Activated T-cell treated with anti-CD3 and anti-CD28 coated beads, Interleukin-2, amount 50 U/mL, for 48 hours (primary cell): ENCODE data around the gene NFKBIB.
"Not testable (repeated sequence)": the region's sequence is repeated elsewhere in the genome, so short reads cannot be mapped to it uniquely, and the experiment has no call there.

ENCODE experiments used
- DNase-seq, 2 experiments: peaks; one replicate each; pipeline ENCODE4 v3.0.0-alpha.2; 2020

The NFKBIB gene

DNA sequence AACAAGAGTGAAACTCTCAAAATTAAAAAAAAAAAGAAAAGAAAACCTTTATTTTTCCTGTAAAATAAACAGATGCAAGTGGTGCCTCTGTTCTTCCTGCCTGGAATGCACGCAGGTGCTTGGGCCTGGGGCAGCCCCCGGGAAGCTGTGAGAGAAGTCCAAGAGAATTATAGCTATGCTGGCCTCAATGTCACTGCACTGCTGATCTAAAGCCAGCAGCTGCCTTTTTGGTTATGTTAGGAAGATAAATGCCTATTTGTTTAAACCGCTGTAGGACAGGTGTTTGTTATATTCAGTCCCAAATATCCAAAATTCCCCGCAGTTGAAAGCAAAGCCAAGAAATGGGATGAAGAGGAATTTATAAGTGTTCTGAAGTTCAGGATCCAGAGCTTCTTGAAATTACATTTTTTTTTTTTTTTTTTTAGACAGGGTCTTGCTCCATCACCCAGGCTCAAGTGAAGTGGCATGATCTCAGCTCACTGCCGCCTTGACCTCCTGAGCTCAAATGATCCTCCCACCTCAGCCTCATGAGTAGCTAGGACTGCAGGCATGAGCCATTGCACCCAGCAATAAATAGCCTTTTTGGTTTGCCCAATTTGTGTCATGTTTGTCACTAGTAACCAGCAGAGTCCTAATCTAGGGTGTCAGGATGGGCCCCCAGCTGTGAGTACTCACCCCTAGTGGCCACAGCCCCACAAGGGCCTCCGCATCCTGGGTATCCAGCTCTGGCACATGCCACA lies 23.9 kb upstream of the NFKBIB start:
- no peak for DNase-seq

DNA sequence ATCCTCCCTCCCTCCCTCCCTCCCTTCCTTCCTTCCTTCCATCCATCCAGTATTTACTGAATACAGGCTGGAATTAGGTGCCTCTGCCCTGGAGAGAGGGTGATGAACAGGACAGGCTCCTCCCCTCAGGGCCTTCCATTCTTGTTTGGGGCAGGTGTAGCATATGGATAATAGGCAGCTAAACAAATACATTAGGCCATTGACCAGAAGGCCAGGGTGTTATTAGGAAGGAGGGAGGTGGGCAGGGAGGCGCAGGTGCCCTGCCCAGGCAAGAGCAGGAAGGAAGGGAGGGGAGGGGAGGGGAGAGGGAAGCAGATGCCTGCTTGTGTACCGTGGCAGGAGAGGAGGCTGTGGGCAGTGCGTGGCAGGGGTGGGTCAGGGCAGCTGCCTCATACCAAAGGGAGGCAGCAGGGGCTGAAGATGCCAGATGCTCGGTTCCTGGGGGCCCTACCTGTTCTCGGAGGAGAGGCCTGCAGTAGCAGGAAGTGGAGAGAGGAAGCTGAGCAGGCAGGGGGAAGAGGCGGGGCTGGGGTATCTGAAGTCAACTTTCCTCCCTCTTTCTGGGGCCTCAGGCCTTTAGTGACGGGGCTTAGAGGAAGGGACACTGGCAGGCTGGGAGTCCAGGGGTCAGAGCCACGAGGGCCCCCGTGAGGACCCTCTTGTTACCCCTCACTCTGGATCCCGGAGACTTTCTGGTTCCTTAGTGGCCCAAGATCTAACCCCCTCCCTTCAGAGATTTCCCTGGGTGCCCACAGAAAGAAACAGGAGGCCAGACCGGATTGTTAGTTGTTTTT lies 21.8 kb upstream of the NFKBIB start, which contains the start of gene RINL:
Gene RINL (minus strand): TSS at position 495 of the 794 bp plus-strand sequence. CDS start 1,533 bp downstream, outside the sequence.
- DNase-seq = peak; percentile 74 to 82

DNA sequence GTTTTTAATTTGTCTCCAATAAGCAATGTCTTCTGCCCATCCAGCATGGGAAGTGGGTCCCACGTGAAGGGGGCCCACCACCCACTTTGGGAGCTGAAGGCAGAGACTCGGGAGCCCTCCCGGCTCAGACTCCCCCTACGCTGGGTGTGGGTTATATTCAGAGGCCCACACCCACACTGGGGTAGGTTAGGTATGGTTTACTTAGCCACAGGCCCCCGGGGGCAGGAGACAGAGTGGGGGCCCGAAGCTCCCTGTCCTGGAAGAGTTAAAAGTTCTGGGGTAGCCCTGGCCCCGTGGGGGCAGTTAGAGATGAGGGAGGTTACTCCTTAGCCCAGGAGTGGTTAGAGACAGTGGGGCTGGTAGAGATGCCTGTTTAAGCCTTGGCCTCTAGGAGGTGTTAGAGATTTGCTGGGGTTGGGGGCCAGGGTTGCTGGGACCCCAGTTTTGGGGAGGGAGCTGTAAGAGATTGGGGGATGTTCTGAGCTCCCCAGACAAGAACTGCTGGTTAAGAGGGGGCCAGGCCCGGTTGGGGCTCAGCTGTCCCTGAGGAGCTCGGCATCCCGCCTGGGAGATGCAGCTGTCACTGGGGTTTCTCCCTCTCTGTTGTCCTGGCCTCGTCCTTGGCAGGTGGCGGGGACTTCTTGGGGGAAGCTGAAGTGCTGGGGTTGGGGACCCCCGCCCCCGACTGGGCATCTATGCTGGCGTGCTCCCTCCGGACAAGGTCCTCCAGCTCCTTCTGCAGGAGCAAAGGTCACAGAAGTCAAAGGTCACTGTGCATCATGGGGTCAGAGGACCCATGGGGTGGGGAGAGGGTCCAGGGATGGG lies 21.0 kb upstream of the NFKBIB start:
- peak in 1 of 2 experiments; percentile 48 for DNase-seq

DNA sequence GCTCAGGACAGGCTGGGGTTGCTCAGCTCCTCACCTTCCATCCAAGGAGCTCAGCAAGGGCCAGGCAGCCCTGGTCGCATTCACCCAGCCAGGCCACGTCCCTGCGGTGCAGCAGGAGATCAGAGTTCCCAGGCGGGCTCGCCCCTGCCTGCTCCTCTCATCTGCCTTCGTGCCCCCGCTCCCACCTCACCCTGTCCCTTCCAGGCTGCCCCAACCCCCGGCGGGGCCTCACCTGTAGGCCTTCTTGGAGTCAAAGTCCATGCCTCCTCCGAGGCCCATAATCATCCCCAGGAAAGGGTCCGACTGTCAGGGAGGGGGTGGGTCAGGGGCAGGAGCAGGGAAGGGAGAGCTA lies 20.4 kb upstream of the NFKBIB start:
- DNase-seq = no peak

DNA sequence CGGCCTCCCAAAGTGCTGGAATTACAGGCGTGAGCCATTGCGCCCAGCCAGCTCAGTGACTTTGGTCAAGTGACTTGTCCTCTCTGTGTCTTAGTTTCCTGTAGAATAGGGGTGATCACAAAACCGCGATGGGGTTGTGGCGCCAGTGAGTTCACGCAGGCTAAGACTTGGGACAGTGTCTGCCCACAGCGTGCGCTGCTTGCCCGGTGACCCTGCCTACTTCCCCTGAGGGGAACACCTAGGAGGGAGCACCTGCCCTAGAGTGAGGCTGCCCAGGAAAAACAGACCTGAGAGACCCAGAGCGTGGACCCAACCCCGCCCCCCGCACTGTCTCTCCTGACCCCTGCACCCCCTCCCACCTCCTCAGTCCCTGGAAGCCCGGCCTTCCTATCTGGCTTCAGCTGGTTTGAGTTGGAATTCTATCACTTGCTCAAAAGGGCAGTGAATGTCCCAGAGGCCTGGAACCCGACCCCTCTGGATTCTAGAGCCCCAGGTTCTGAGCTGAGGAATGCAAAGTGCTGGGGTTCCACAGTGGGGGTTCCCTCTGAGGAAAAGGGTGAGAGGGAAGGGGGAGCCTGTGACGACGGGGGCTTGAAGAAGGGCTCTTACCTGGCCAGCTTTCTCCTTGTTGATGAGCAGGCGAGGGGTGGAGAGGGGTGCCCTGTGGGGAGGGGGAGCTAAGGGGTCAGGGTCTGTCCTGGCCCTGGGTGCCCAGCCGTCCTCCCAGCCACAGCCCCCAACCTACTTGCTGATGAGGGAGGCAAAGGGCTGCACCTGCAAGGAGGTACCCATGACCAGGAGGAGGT lies 19.5 kb upstream of the NFKBIB start:
- no peak for DNase-seq

DNA sequence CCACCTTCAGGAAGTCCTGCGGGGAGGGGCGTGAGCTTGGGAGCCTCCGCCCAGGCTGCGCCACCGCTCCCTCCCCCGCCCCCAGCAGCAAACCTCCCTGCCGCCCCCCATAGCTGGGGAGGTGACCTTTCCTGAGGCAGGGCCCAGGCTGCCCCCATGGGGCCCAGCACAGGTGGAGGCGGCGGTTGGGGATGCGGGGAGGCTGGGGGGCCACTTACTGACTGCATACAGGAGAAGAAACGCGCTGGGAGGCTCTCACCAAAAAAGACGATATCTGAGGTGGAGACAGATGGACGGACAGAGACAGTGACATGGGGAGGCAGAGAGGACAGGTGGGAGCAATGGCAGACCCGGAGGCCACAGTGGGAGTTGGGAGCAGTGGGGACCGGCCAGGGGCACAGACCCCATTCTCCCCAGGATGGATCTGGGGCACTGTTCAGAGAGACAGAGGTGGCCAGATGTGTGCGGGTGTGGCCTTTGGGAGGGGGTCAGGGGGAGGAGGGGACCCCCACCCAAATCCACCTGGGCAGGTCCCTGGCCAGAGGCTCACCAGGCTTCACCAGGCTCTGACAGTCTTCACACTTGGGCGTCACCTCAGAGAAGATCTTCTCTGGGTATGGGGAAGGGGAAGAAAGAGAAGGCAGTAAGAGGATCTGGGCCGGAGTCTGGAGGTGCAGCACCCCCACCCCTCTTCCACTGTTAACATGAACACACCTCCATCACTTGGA lies 18.7 kb upstream of the NFKBIB start:
- no peak for DNase-seq

DNA sequence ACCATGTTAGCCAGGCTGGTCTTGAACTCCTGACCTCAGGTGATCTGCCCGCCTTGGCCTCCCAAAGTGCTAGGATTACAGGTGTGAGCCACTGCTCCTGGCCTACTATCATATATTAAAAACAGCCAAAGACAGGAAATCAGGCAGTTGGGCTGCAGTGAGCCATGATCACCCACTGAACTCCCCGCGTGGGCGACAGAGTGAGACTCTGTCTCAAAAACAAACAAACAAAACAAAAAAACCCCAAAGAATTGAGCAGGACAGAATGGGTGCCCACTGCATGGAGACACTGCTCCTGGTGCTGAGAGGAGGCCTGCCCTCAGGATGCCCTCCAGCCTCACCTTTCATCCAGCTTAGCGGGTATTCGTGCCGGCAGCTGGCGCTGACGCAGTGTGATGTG lies 16.5 kb upstream of the NFKBIB start:
- no peak for DNase-seq

DNA sequence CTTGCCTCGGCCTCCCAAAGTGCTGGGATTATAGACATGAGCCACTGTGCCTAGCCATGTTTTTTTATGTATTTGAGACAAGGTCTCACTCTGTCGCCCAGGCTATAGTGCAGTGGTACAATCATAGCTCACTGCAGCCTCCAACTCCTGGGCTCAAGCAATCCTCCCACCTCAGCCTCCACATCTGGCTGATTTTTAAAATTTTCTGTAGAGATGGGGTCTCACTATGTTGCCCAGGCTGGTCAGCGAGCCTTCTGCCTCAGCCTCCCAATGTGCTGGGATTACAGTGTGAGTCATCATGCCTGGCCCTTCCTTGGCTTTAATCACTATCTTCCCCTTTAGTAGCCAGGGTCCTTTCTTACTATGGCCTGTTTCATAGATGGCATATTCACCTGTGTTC lies 15.1 kb upstream of the NFKBIB start:
- DNase-seq = not testable (repeated sequence)

DNA sequence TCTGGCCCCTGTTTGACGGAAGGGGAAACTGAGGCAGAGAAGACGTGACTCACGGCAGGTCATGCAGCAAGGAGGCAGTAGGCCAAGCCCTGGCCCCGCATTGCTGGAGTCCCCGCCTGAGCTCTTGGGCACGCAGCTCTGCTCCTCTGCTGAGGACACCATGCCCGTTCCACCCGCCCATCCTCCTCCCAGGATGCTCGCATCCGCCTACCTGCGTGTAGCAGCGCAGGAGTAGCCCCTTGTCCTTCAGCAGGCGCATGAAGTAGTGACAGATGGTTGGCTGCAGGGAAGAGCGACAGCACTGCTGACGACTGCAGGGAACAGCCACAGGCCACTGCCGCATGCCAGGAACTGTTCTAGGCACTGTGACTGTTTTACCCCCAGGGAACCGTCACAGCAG lies 10.9 kb upstream of the NFKBIB start:
- no peak for DNase-seq

DNA sequence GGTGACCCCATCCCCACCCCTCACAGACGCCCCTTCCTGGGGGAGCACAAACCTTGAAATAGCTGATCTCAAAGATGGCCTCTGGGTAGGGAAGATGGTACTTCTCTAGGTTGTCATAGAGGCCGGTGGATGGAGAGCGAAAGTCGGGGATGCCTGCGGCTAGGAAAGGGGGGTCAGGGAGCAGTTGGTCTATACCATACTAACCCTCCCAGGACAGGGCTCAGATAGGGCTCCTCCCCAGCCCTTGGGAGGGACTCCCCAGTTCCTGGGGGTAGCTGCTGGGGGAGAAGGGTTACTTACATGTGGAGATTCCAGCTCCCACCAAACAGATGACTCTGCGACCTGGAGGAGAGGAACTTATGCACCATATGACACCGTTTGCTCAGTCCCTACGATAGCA lies 10.0 kb upstream of the NFKBIB start:
- DNase-seq = no peak

DNA sequence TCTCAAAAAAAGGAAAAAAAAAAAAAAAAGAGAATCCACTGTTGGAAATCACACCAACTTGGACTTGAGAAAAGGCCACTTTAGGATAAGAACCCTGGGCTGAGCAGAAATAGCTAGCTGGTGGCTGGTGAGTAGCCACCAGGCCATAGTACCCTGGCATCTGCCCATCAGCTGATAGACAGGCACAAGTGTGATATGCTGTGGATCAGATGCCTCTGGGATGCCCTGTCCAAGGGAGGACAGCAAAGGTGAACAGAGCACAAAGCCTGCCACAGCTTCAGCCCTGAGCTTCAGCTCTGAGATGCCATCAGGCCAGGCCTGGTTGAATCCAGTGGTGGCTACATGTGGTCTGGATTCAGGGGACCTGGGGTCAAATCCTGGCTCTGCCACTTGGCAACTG lies 9.1 kb upstream of the NFKBIB start:
- DNase-seq = no peak

DNA sequence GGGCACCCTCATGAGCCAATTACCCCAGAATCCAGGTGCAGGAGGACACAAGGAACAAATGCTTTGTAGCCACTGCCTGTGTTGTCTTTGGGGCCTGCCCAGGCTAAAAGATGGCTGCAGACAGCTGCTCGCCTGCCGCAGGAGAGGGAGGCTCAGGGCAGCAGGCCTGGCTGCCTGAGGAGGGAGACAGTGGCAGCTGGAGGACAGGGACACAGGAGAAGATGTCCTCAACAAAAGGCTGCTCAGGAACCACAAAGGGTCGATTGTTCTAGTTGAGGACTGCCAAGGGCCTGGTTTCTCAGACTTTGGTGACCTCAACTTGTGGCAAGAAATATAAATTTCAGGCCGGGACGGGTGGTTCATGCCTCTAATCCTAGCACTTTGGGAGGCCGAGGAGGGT lies 8.0 kb upstream of the NFKBIB start:
- DNase-seq = no peak

DNA sequence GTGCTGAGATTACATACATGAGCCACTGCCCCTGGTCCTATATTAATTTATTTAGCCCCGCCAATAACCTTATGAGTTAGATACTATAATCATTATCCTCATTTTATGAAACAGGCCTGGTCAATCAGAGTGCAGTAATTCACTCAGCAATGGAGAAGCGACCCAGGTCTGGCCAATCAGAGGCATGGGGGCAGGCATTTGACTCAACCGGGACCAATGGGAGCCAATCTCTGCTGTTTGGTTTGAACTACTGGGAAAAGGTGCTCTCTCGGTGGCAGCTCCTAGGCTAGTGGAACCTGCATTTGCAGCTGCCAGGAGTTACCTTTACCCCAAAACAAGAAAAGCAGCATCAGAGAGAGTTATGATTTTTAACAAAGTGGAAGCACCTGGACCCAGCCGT lies 6.9 kb upstream of the NFKBIB start:
- no peak for DNase-seq

DNA sequence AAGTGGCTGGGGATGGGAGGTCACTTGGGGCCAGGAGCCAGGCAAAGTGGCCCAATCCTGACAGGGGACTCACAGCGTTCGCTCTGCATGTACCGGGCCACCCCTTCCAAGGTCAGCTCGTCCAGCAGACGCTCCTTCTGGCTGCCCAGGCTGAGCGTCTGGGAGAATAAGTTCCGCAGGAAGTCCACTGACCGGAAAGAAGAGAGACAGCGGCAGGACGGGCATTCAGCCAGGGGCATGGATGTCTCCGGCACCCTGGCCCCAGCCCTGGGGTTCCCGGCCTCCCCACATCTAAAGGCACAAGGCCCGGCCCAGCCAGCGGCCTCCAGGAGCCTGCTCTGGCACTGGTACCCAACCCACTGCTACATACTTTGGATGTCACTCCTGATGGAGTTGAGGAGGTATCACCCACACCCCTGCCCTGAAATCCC lies 6.4 kb upstream of the NFKBIB start:
- no peak for DNase-seq

DNA sequence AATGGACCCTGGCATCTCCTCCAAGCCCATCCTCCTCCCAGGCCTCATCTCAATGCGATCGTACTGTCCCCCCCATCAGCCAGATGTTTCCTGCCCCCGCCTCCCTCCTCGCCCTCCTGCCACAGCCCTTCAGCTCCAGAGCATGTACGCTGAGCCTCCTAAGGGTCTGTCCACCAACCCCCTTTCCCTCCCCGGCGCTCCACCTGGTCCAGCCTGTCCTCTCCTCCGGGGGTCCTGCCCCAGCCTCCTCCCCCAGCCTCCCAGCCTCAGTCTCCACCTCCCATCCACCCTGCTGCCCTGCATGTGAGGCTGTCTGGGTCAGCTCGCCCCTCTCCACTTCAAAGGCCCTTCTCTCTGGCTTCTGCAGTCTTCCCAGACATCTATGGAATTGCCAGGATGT lies 4.8 kb upstream of the NFKBIB start:
- DNase-seq = no peak

DNA sequence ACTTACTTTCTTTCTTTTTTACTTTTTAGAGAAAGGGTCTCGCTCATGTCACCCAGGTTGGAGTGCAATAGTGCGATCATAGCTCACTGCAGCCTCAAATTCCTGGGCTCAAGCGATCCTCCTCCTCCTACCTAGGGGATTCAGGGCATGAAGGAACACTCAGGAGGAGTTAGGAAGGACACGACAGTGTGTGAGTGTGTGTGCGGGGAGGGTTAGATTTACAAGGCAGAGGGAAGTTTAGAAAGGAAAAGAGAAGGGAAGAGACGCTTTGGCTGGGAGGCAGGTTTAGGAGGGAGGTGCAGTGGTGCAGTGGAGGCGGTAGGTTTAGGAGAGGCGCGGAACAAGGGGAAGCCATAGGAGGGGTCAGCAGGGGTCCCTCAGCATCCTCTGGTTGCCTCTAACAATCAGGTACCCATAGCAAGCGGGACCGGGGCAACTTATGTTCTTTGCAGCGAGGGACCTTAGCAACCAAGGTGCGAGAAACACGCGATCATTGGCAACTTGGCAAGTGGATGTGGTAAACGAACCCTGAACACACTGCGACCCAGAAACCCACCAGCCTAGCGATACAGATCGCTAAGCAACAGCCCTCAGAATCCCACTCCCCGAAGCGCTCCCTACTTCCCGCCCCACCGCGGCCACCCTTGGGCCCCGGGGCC lies 852 bp upstream of the NFKBIB start:
- DNase-seq = no peak

DNA sequence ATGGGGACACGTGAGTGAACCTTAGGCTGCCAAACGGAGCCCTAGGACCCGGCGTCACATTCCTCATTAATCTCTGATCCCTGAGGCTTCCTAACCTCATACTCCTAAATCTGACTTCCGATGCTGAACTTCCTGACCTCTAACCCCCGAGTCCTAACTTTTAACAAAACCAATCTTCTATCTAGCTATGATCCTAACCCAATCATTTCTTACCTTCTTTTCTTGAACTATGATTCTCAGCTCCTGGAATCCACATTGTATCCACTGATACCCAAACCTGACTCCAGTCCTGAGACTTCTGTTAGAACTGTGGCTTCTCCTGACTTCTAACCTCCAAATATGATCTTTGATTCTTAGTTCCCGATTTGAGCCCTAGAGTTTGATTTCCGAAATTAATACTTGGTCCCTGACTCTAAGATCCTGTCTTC lies 447 bp downstream of the NFKBIB start:
- DNase-seq = no peak

DNA sequence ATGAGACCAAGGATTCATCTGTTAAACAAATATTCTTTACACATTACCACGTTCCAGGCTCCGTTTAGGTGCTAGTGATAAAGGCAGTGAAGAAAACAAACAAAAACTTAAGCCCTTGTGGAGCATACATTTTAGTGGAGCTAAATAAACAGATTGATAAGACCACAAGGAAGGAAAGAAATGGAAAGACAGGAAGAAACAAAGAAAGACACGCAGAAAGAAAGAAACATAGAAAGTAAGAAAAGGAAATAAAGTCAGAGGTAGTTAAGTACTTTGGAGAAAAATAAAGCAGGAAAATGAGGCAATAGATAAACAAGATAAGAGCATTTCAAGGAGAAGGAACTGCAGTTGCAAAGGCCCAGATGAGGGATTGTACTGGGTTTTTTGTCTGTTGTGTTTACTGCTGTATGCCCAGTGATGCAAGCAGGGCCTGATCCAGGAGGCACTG lies 998 bp downstream of the NFKBIB start:
- no peak for DNase-seq

DNA sequence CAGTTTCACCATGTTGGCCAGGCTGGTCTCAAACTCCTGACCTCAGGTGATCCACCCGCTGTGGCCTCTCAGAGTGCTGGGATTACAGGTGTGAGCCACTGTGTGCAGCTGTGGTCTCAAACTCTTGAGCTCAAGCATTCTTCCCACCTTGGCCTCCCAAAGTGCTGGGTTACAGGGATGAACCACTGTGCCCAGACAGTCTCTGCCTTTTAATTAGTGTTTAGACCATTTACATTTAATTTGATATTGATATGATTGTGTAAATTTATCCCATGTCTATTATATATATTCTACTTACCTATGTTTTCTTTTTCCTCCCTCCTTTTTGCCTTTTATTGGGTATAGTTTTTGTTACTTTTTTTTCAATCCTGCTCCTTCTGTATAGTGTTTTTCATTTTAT lies 1.9 kb downstream of the NFKBIB start:
- DNase-seq = no peak

DNA sequence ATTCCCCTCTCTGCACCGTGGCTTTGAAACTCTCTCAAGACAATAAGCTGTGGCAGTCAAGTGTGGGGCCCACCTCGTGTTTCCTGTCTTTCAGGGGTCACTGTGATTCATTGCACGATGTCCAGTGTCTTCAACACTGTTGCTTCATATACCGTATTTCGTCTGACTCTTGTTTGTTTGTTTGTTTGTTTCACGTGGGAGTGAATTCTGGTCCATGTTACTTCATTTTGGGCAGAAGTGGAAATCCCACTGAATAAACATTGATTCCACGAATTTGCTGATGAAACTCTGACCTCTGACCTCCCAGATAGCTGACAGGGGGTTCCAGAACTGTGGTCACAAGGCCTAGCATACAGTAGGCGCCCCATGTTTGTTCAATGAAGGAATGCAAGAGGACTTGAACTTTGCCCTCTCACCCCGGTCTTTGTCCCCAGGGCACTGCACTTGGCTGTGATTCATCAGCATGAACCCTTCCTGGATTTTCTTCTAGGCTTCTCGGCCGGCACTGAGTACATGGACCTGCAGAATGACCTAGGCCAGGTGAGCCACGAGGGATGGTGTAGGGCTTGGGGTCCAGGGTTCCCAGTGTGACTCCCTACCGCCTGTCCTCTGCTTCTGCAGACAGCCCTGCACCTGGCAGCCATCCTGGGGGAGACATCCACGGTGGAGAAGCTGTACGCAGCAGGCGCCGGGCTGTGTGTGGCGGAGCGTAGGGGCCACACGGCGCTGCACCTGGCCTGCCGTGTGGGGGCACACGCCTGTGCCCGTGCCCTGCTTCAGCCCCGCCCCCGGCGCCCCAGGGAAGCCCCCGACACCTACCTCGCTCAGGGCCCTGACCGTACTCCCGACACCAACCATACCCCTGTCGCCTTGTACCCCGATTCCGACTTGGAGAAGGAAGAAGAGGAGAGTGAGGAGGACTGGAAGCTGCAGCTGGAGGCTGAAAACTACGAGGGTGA lies 5.1 kb downstream of the NFKBIB start:
- no peak for DNase-seq
